GM10266 (cell line): ENCODE measurements around the gene KCNS1.

Experiments used
- DNase-seq: peaks from one replicate; pipeline ENCODE4 v3.0.0; 2012; ENCODE audit errors: extremely low spot score
- CTCF ChIP-seq: IDR thresholded peaks from 2 replicates; pipeline ENCODE4 v1.5.1; 2012; ENCODE audit warnings: mild to moderate bottlenecking, low read depth; ENCODE audit not compliant: control insufficient read depth, insufficient read depth; ENCODE audit errors: missing control alignments

KCNS1 gene

GRCh38 chr20:45124365-45124764 is 23.4 kb upstream of the KCNS1 start, which contains the start of gene WFDC12:
Gene WFDC12, minus strand, starts transcription at chr20:45124465. Its CDS starts 18 bp downstream, at chr20:45124447.
- no peak for TF ChIP-seq CTCF
- DNase-seq, result no peak

- TF ChIP-seq CTCF, result no peak
- DNase-seq, result no peak
Observed at GRCh38 chr20:45121388-45121787, 20.5 kb upstream of the KCNS1 start.

DNA sequence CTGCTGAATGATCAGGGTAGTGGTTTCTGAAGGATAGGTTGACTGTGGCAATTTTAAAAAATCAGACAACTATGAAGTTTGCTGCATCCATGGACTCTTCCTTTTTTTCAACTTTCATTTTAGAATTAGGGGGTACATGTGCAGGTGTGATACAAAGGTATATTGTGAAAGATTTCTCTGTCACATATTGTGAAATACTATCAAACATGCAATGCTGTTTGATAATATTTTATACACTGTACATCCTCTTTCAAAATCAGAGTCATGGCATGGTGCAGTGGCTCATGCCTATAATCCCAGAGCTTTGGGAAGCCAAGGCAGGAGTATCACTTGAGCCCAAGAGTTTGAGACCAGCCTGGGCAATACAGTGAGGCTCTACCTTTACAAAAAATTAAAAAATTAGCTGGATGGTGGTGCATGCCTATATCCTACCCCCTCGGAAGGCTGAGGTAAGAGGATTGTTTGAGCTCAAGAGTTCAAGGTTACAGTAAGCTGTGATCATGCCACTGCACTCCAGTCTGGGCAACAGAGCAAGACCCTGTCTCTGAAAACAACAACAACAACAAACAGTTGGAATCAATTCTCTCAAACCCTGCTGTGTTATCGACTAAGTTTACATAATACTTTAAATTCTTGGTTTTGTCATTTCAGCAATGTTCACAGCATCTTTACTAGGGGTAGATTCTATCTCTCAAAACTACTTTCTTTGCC is 18.8 kb upstream of the KCNS1 start:
- no peak for TF ChIP-seq CTCF
- no peak for DNase-seq

GRCh38 chr20:45118028-45118427 is 17.1 kb upstream of the KCNS1 start:
- TF ChIP-seq CTCF, result no peak
- no peak for DNase-seq

GRCh38 chr20:45117581-45117980 is 16.7 kb upstream of the KCNS1 start:
- no peak for DNase-seq
- TF ChIP-seq CTCF, result no peak

DNA sequence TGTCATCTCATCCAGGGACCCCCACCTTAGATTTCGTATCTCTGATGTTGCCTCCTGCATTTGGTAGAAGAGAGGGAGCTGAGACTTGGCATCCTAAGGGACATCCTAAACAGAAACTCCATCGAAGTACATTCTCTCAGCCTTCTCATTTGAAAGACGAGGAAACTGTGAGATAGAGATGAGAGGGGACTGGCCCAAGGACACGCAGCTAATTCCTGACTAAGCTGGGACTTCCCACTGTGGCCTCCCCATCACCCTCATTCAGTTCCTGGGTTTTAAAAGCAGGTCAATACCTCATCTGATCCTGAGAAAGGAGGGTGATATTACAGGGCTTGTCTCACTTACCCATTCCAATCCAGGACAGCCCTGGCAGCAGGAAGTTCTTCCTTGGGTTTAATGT is 14.9 kb upstream of the KCNS1 start:
- TF ChIP-seq CTCF, result no peak
- DNase-seq, result no peak

DNA sequence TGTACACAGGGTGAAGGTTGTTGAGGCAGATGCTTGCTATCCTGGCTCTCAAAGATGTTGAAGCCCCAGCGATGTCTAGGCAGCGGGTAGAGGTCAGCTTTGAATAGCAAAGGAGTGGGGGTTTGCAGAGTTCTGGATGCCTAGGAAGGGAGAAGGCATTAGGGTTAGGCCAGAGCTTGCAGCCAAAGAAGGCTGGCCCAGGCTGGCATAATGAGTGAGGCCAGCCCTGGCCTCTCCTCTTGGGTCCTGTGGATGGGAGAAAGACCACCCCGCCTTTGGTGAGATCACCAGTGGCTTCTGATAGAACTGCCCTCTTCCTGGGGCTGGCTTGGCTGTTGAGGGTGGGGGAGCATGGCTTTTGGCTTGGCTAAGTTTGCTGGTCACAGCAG is 14.5 kb upstream of the KCNS1 start:
- DNase-seq, result no peak
- no peak for TF ChIP-seq CTCF
